ENCODE measurements around the gene TCEAL4. TPM values are rescaled to one million over a fixed set of nuclear protein-coding genes. Genes with fewer than 3 reads are reported as not detected.

TCEAL4 gene
- total and polyA plus RNA-seq, 4 donors, result 6.3 to 50.5 (median 36.7) TPM

DNA sequence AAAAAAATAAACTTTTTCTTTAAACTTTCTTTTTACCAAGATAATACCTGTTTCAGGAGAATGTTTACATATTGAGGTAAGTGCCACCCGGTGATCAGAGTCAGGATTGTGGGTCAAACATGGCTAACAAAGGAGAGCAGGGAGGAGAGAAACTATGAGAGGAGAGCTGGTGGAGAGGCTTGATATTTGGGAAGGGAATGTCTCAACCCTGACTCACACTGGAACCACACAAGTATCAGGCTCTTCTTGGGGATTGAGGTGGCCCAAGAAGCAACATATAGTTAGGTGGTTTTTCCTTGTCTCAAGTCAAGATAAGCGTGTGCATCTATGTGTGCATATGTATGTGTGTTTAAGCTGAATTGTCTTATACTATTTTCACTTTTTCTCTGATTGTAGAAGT, 50.1 kb downstream of the TCEAL4 start:
- WGBS, result 73% methylated on average over 2 of the region's 2 CpGs
- H3K27ac ChIP-seq (ENCODE audit: low read depth in 1 of 2, low read length in 2 of 2), result no peak overlapping the region
- no peak overlapping the region for H3K9ac ChIP-seq (ENCODE audit: low read depth in 1 of 2, low read length in 2 of 2)
- H3K27me3 ChIP-seq (ENCODE audit: control insufficient read depth in 4 of 4, insufficient read depth in 4 of 4, low read length in 3 of 4), result no peaks in the 10 kb centered on the region
- no peak for DNase-seq (ENCODE audit: low spot score)
- H3K4me3 ChIP-seq (ENCODE audit: low read depth in 1 of 3, low read length in 3 of 3), result no peak overlapping the region
- H3K9me3 ChIP-seq (ENCODE audit: control insufficient read depth in 4 of 4, low read length in 3 of 4), result no peaks in the 10 kb centered on the region
- peaks cover 0 to 3% (median 0%) of the 10 kb centered on the region in 4 donors for H3K4me1 ChIP-seq (ENCODE audit: control insufficient read depth in 4 of 4, insufficient read depth in 4 of 4, low read length in 3 of 4)
- TF ChIP-seq RAD21 (IDR thresholded peaks at IDR 0.05), result no peak
- TF ChIP-seq GABPA (IDR thresholded peaks at IDR 0.05 in 1 of 2, conservative IDR thresholded peaks at IDR 0.05 in 1 of 2), result no peak
- TF ChIP-seq, protein P1, sequence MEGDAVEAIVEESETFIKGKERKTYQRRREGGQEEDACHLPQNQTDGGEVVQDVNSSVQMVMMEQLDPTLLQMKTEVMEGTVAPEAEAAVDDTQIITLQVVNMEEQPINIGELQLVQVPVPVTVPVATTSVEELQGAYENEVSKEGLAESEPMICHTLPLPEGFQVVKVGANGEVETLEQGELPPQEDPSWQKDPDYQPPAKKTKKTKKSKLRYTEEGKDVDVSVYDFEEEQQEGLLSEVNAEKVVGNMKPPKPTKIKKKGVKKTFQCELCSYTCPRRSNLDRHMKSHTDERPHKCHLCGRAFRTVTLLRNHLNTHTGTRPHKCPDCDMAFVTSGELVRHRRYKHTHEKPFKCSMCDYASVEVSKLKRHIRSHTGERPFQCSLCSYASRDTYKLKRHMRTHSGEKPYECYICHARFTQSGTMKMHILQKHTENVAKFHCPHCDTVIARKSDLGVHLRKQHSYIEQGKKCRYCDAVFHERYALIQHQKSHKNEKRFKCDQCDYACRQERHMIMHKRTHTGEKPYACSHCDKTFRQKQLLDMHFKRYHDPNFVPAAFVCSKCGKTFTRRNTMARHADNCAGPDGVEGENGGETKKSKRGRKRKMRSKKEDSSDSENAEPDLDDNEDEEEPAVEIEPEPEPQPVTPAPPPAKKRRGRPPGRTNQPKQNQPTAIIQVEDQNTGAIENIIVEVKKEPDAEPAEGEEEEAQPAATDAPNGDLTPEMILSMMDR (IDR thresholded peaks at IDR 0.05; ENCODE audit: low read depth, low read length, missing input control), result no peak
- TF ChIP-seq SP1 (IDR thresholded peaks at IDR 0.05), result no peak
- TF ChIP-seq HNF4A (conservative IDR thresholded peaks at IDR 0.05), result no peak
- TF ChIP-seq, protein P2, sequence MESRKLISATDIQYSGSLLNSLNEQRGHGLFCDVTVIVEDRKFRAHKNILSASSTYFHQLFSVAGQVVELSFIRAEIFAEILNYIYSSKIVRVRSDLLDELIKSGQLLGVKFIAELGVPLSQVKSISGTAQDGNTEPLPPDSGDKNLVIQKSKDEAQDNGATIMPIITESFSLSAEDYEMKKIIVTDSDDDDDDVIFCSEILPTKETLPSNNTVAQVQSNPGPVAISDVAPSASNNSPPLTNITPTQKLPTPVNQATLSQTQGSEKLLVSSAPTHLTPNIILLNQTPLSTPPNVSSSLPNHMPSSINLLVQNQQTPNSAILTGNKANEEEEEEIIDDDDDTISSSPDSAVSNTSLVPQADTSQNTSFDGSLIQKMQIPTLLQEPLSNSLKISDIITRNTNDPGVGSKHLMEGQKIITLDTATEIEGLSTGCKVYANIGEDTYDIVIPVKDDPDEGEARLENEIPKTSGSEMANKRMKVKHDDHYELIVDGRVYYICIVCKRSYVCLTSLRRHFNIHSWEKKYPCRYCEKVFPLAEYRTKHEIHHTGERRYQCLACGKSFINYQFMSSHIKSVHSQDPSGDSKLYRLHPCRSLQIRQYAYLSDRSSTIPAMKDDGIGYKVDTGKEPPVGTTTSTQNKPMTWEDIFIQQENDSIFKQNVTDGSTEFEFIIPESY (IDR thresholded peaks at IDR 0.05), result no peak
- no peak for TF ChIP-seq TAF1 (conservative IDR thresholded peaks at IDR 0.05)
- no peak for TF ChIP-seq JUND (IDR thresholded peaks at IDR 0.05)
- TF ChIP-seq RXRA (IDR thresholded peaks at IDR 0.05), result no peak
- TF ChIP-seq FOXA1 (IDR thresholded peaks at IDR 0.05), result no peak
- TF ChIP-seq, protein P3, sequence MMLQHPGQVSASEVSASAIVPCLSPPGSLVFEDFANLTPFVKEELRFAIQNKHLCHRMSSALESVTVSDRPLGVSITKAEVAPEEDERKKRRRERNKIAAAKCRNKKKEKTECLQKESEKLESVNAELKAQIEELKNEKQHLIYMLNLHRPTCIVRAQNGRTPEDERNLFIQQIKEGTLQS (IDR thresholded peaks at IDR 0.05), result no peak
- TF ChIP-seq HNF4G (IDR thresholded peaks at IDR 0.05), result no peak
- TF ChIP-seq, protein P4, sequence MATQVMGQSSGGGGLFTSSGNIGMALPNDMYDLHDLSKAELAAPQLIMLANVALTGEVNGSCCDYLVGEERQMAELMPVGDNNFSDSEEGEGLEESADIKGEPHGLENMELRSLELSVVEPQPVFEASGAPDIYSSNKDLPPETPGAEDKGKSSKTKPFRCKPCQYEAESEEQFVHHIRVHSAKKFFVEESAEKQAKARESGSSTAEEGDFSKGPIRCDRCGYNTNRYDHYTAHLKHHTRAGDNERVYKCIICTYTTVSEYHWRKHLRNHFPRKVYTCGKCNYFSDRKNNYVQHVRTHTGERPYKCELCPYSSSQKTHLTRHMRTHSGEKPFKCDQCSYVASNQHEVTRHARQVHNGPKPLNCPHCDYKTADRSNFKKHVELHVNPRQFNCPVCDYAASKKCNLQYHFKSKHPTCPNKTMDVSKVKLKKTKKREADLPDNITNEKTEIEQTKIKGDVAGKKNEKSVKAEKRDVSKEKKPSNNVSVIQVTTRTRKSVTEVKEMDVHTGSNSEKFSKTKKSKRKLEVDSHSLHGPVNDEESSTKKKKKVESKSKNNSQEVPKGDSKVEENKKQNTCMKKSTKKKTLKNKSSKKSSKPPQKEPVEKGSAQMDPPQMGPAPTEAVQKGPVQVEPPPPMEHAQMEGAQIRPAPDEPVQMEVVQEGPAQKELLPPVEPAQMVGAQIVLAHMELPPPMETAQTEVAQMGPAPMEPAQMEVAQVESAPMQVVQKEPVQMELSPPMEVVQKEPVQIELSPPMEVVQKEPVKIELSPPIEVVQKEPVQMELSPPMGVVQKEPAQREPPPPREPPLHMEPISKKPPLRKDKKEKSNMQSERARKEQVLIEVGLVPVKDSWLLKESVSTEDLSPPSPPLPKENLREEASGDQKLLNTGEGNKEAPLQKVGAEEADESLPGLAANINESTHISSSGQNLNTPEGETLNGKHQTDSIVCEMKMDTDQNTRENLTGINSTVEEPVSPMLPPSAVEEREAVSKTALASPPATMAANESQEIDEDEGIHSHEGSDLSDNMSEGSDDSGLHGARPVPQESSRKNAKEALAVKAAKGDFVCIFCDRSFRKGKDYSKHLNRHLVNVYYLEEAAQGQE (IDR thresholded peaks at IDR 0.05), result no peak
- no peak for TF ChIP-seq YY1 (IDR thresholded peaks at IDR 0.05)
- no peak for TF ChIP-seq FOXA2 (IDR thresholded peaks at IDR 0.05)
- TF ChIP-seq, protein P5, sequence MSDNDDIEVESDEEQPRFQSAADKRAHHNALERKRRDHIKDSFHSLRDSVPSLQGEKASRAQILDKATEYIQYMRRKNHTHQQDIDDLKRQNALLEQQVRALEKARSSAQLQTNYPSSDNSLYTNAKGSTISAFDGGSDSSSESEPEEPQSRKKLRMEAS (IDR thresholded peaks at IDR 0.05), result no peak
- TF ChIP-seq EGR1 (IDR thresholded peaks at IDR 0.05; ENCODE audit: low read depth in 2 of 2), result no peak
- TF ChIP-seq NR2F2 (IDR thresholded peaks at IDR 0.05), result no peak
- no peaks in the 10 kb centered on the region for H3K36me3 ChIP-seq (ENCODE audit: control insufficient read depth in 4 of 4, insufficient read depth in 3 of 4, low read depth in 1 of 4, low read length in 3 of 4)

Other genes with a start within 250 kb of the TCEAL4 start
- gene TCEAL9, start 229.0 kb upstream of the TCEAL4 start, total RNA-seq, result 10 to 100 TPM in 1 of 2 donors, 1 to 10 TPM in 1; 7.7 to 10.2 TPM
- gene TCEAL9, start 229.0 kb upstream of the TCEAL4 start, polyA plus RNA-seq, result 10 to 100 TPM; 16.4 to 22.8 TPM
- gene BEX3, start 209.0 kb upstream of the TCEAL4 start, total RNA-seq, result 10 to 100 TPM; 21.9 to 55.4 TPM
- 10 to 100 TPM; 59.3 to 77.4 TPM for gene BEX3, start 209.0 kb upstream of the TCEAL4 start, polyA plus RNA-seq
- gene RAB40A, start 66.0 kb upstream of the TCEAL4 start, total RNA-seq, result under 1 TPM; 0.09 to 0.33 TPM
- gene RAB40A, start 66.0 kb upstream of the TCEAL4 start, polyA plus RNA-seq, result under 1 TPM; 0.03 to 0.06 TPM
- gene TCEAL3, start 22.4 kb downstream of the TCEAL4 start, total RNA-seq, result 1 to 10 TPM; 1.4 to 2.4 TPM
- 1 to 10 TPM; 2.4 to 4.4 TPM for gene TCEAL3, start 22.4 kb downstream of the TCEAL4 start, polyA plus RNA-seq
- gene TCEAL1, start 43.5 kb downstream of the TCEAL4 start, total RNA-seq, result 1 to 10 TPM; 5.0 to 9.2 TPM
- 10 to 100 TPM in 1 of 2 donors, 1 to 10 TPM in 1; 9.6 to 15.8 TPM for gene TCEAL1, start 43.5 kb downstream of the TCEAL4 start, polyA plus RNA-seq
- 100 to 1,000 TPM in 1 of 2 donors, 10 to 100 TPM in 1; 90.9 to 366 TPM for gene MORF4L2, start 101.2 kb downstream of the TCEAL4 start, total RNA-seq
- gene MORF4L2, start 101.2 kb downstream of the TCEAL4 start, polyA plus RNA-seq, result 100 to 1,000 TPM in 1 of 2 donors, 10 to 100 TPM in 1; 91.3 to 258 TPM
- gene TMEM31, start 125.4 kb downstream of the TCEAL4 start, total RNA-seq, result not detected
- gene TMEM31, start 125.4 kb downstream of the TCEAL4 start, polyA plus RNA-seq, result not detected
- under 1 TPM; 0.09 to 0.67 TPM for gene PLP1, start 191.3 kb downstream of the TCEAL4 start, total RNA-seq
- gene PLP1, start 191.3 kb downstream of the TCEAL4 start, polyA plus RNA-seq, result under 1 TPM; 0.24 to 0.81 TPM
- gene RAB9B, start 246.7 kb downstream of the TCEAL4 start, total RNA-seq, result under 1 TPM; 0.33 to 0.51 TPM
- under 1 TPM; 0.07 to 0.12 TPM for gene RAB9B, start 246.7 kb downstream of the TCEAL4 start, polyA plus RNA-seq

All from liver (tissue), 9 donors.